Parathyroid adenoma (tissue), 2 donors: ENCODE results near the gene ATP6V1C2.

Experiments
- H2AFZ ChIP-seq: fragments of 300-600 bp; sonication (generic); one replicate; pipeline ENCODE4 v1.7.0; 2017; ENCODE audit warnings: antibody characterized with exemption, mild to moderate bottlenecking
- H3K27ac ChIP-seq: fragments of 300-600 bp; sonication (generic); one replicate; pipeline ENCODE4 v1.7.0; 2017
- H3K27me3 ChIP-seq: fragments of 300-600 bp; sonication (generic); one replicate; pipeline ENCODE4 v1.7.0; 2017; ENCODE audit warnings: low read length; ENCODE audit not compliant: control insufficient read depth, insufficient read depth
- H3K36me3 ChIP-seq: fragments of 300-600 bp; sonication (generic); one replicate; pipeline ENCODE4 v1.7.0; 2017; ENCODE audit warnings: low read length; ENCODE audit not compliant: control insufficient read depth, insufficient read depth
- H3K4me1 ChIP-seq: fragments of 300-600 bp; sonication (generic); one replicate; pipeline ENCODE4 v1.7.0; 2017; ENCODE audit warnings: control low read depth
- H3K4me2 ChIP-seq: fragments of 300-600 bp; sonication (generic); one replicate; pipeline ENCODE4 v1.7.0; 2017; ENCODE audit warnings: low read length
- H3K4me3 ChIP-seq: fragments of 300-600 bp; sonication (generic); one replicate; pipeline ENCODE4 v1.7.0; 2017; ENCODE audit warnings: low read depth, low read length
- H3K79me2 ChIP-seq: fragments of 300-600 bp; sonication (generic); one replicate; pipeline ENCODE4 v1.7.0; 2017; ENCODE audit warnings: control low read depth
- H3K9ac ChIP-seq: fragments of 300-600 bp; sonication (generic); one replicate; pipeline ENCODE4 v1.7.0; 2017; ENCODE audit warnings: mild to moderate bottlenecking
- H3K9me3 ChIP-seq: fragments of 300-600 bp; sonication (generic); one replicate; pipeline ENCODE4 v1.7.0; 2017; ENCODE audit warnings: low read length; ENCODE audit not compliant: control insufficient read depth
- TF ChIP-seq, protein P1 (sequence below): fragments of 300-600 bp; sonication (generic); IDR thresholded peaks from one replicate; pipeline ENCODE4 v1.7.0; 2017; ENCODE audit warnings: antibody characterized with exemption, mild to moderate bottlenecking
- donor health status: primary hyperparathyroidism.

The ATP6V1C2 gene

DNA sequence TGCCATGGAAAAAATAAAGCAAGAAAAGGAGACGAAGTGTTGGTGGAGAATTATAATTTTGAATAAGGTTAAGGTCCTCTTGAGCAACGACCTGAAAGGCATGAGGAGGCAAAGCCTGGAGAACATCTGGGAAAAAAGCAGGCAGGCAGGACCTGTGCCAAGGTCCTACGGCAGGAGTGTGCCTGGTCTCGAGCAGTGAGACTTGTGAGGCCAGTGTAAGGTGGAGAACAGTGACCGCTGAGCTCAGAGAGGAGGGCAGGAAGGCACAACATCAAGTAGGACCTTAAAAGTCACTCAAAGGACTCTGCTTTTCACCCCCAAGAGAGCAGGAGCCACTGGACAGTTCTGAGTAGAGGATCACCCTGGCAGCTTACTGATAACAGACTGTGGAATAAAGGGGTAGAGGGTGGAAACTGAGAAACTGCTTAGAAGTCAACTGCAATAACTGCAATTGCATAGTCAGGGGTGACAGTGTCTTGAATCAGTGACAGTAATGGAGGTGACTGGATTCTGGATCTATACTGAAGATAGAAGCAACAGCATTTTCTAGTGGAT, 35.2 kb upstream of the ATP6V1C2 start:
- Histone ChIP-seq H3K36me3 (no peaks in the 10 kb centered on the region), H3K9ac (no peak overlapping the region), H3K27ac (no peak overlapping the region), H3K27me3 (no peaks in the 10 kb centered on the region), H2AFZ (no peak overlapping the region), H3K4me1 (peaks cover 4% of the 10 kb centered on the region), H3K79me2 (peaks cover 8% of the 10 kb centered on the region), H3K9me3 (no peaks in the 10 kb centered on the region), H3K4me3 (no peak overlapping the region), H3K4me2 (no peak overlapping the region)
- TF ChIP-seq, protein P1, sequence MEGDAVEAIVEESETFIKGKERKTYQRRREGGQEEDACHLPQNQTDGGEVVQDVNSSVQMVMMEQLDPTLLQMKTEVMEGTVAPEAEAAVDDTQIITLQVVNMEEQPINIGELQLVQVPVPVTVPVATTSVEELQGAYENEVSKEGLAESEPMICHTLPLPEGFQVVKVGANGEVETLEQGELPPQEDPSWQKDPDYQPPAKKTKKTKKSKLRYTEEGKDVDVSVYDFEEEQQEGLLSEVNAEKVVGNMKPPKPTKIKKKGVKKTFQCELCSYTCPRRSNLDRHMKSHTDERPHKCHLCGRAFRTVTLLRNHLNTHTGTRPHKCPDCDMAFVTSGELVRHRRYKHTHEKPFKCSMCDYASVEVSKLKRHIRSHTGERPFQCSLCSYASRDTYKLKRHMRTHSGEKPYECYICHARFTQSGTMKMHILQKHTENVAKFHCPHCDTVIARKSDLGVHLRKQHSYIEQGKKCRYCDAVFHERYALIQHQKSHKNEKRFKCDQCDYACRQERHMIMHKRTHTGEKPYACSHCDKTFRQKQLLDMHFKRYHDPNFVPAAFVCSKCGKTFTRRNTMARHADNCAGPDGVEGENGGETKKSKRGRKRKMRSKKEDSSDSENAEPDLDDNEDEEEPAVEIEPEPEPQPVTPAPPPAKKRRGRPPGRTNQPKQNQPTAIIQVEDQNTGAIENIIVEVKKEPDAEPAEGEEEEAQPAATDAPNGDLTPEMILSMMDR: no peak

DNA sequence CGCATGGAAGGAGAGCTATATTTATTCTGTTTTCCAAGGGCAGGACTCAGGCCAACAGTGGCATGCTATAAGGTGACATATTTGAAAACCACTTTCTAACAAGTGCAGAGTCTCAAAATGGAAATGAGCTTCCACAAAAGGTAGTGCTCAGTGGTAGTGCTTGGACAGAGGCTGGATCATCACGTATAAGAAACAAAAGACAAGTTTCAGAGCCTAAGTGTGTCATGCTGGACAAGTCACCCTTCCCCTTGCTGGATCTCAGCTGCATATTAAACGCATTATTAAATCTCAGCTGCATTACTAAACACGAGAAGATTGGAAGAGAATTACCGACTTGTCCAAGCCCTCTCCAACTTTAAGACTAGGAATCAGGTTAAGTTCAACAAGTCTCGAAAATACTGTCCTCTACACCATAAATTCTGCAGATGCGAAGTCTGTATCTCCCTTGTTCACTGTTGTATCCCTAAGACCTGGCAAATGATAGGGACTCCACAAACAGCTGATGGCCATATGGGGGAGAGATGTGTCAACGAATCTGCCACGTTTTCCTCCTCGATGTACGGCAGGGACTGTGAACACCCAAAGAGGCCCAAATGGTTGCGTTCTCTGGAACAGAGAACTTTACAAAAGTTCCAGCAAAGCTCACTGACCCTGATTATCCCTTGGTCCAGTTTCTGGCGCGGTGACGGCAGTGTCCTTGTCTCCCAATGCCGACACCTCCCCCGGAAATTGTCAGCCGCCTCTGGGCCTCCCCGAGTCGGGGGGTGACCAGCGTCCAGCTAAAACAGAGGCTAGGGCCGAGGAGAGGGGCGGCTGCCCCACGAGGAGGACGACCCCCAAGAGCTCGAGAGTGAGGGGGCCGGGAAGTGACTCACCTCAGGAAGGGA, 32.3 kb upstream of the ATP6V1C2 start:
- Histone ChIP-seq H3K9ac (peak overlapping the region; percentile 87), H3K4me1 (peaks cover 4% of the 10 kb centered on the region), H3K36me3 (no peaks in the 10 kb centered on the region), H3K27me3 (no peaks in the 10 kb centered on the region), H3K27ac (peak overlapping the region; percentile 84), H3K9me3 (no peaks in the 10 kb centered on the region), H2AFZ (peak overlapping the region; percentile 91), H3K4me2 (peak overlapping the region; percentile 85), H3K4me3 (peak overlapping the region; percentile 99), H3K79me2 (peaks cover 8% of the 10 kb centered on the region)
- TF ChIP-seq, protein P1: no peak

DNA sequence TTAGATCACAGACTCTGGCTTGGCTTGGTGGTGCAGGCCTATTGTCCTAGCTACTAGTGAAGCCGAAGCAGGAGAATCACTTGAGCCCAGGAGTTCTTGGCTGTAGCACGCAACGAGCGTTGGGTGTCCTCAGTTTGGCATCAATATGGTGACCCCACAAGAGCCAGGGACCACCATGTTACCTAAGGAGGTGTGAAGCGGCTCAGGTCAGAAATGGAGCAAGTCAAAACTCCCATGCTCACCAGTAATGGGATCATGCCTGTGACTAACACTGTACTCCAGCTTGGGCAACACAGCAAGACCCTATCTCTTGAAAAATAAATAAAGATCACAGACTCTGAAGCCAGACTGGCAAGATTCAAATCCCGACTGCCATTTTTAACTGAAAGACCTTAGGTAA, 29.9 kb upstream of the ATP6V1C2 start:
- Histone ChIP-seq H3K9me3 (no peaks in the 10 kb centered on the region), H3K79me2 (peaks cover 8% of the 10 kb centered on the region), H3K27me3 (no peaks in the 10 kb centered on the region), H3K4me2 (no peak overlapping the region), H3K4me3 (no peak overlapping the region), H3K27ac (no peak overlapping the region), H3K4me1 (peaks cover 4% of the 10 kb centered on the region), H2AFZ (no peak overlapping the region), H3K36me3 (no peaks in the 10 kb centered on the region), H3K9ac (no peak overlapping the region)
- TF ChIP-seq, protein P1: no peak

DNA sequence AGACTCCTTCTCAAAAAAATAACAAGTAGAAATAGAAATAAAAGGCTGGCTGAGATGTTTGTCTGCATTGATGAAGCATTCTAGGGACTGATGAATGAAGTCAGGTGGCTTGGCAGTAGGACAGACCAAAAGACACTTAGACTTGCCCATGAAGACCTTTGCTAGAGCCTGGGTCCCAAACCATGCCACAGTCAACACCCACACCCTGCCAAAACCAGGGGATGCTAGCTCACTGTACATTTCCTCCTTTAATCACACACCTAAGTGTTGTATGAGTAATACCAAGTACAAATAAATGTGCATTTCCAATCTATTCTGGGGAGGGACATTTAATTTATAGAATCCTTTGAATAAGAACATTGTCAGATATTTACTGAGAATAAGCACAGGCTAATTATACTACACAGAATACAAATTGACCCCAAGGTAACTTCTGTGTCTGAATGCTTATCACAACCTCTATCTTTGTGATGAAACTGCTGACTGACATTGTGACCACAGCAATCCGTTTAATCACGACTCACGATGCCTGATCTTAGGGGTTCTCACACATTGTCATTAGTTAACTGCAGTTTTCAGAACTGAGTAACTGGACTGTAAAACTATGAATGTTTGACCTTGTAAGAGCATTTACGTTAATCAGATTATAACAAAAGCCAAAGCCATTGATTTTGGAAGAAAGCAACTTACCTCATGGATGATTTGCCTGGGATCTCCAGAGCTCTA, 21.2 kb upstream of the ATP6V1C2 start:
- Histone ChIP-seq H3K27me3 (no peaks in the 10 kb centered on the region), H3K4me1 (no peaks in the 10 kb centered on the region), H2AFZ (no peak overlapping the region), H3K9ac (no peak overlapping the region), H3K4me3 (no peak overlapping the region), H3K9me3 (no peaks in the 10 kb centered on the region), H3K27ac (no peak overlapping the region), H3K79me2 (no peaks in the 10 kb centered on the region), H3K4me2 (no peak overlapping the region), H3K36me3 (no peaks in the 10 kb centered on the region)
- TF ChIP-seq, protein P1: no peak
